ENCODE results near the gene DPPA5.

- TF ChIP-seq, protein P1, sequence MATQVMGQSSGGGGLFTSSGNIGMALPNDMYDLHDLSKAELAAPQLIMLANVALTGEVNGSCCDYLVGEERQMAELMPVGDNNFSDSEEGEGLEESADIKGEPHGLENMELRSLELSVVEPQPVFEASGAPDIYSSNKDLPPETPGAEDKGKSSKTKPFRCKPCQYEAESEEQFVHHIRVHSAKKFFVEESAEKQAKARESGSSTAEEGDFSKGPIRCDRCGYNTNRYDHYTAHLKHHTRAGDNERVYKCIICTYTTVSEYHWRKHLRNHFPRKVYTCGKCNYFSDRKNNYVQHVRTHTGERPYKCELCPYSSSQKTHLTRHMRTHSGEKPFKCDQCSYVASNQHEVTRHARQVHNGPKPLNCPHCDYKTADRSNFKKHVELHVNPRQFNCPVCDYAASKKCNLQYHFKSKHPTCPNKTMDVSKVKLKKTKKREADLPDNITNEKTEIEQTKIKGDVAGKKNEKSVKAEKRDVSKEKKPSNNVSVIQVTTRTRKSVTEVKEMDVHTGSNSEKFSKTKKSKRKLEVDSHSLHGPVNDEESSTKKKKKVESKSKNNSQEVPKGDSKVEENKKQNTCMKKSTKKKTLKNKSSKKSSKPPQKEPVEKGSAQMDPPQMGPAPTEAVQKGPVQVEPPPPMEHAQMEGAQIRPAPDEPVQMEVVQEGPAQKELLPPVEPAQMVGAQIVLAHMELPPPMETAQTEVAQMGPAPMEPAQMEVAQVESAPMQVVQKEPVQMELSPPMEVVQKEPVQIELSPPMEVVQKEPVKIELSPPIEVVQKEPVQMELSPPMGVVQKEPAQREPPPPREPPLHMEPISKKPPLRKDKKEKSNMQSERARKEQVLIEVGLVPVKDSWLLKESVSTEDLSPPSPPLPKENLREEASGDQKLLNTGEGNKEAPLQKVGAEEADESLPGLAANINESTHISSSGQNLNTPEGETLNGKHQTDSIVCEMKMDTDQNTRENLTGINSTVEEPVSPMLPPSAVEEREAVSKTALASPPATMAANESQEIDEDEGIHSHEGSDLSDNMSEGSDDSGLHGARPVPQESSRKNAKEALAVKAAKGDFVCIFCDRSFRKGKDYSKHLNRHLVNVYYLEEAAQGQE (IDR thresholded peaks at IDR 0.05; ENCODE audit: insufficient read depth in 1 of 2, low read depth in 2 of 2, low read length in 2 of 2): peak in 1 of 2 experiments; percentile 69; a peak in 1 of 4 replicates
- TF ChIP-seq POLR2AphosphoS5 (IDR thresholded peaks at IDR 0.05; ENCODE audit: low read depth, low read length): no peak
Observed at GRCh38 chr6:73368675-73369074, 14.6 kb upstream of the DPPA5 start.

Measured in PFSK-1 (cell line).